T-helper 1 cell treated with Interleukin-12 subunit alpha and Interleukin-12 subunit beta and Interleukin-4 antibody, amounts not matched to agents 30 μg/mL and 1 μg/mL, for 36 hours (primary cell): Measurements from ENCODE around the gene ODAD4.

ENCODE experiments used
- H3K27ac Mint-ChIP-seq: one replicate; pipeline ENCODE4 v1.8.0; 2021; ENCODE audit warnings: mild to moderate bottlenecking, mixed read lengths
- H3K27me3 Mint-ChIP-seq: one replicate; pipeline ENCODE4 v1.8.0; 2021; ENCODE audit warnings: low read depth, mixed read lengths
- H3K36me3 Mint-ChIP-seq: one replicate; pipeline ENCODE4 v1.8.0; 2021; ENCODE audit warnings: low read depth, mixed read lengths
- H3K4me1 Mint-ChIP-seq: one replicate; pipeline ENCODE4 v1.8.0; 2021; ENCODE audit warnings: low read depth, mixed read lengths
- H3K4me3 Mint-ChIP-seq: one replicate; pipeline ENCODE4 v1.8.0; 2021; ENCODE audit warnings: mild to moderate bottlenecking, moderate library complexity, mixed read lengths
- H3K9me3 Mint-ChIP-seq: one replicate; pipeline ENCODE4 v1.8.0; 2021; ENCODE audit warnings: mixed read lengths

ODAD4 gene

DNA sequence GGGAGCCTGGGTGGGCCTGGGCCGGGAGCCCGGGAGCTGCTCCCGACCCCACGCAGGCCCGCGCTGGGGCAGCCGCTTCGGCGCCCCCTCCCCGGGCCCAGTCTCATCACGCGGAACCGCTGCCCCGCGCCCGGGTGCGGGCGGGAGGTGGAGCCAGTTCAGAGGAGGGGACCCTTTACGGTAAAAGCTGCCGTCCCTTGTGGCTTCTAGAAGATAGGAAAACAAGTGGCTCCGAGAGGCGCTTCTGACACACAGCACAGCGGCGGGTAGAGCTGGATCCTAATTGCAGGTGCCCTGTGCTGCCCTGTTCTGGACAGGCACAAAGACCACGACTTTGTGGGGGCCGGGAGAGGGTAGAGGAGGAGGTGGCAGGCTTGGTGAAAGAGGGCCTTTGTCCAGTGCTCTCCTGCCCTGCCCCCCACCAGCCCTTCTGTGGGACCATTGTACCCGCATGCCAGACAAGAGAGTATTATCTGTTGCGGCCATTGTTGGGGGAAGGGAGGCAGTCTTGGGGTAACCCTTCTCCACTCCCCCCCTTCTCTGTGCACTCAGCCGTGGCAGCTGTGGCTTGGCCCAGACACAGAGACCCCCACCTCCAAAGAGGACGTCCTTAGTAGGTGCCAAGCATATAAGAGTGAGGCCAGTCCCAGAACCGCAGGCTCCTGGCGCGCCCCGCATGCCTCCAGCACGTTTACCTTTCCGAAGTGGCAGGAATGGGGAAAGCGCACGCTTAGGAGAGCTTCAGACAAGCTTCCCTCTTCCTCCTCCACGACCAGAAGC lies 36.9 kb downstream of the ODAD4 start:
- no peaks in the 10 kb centered on the region for H3K9me3 Mint-ChIP-seq
- no peaks in the 10 kb centered on the region for H3K27me3 Mint-ChIP-seq
- H3K4me1 Mint-ChIP-seq: peaks cover 26% of the 10 kb centered on the region
- peak overlapping the region; percentile 77 for H3K27ac Mint-ChIP-seq
- H3K4me3 Mint-ChIP-seq: peak overlapping the region; percentile 85
- peaks cover 16% of the 10 kb centered on the region for H3K36me3 Mint-ChIP-seq

DNA sequence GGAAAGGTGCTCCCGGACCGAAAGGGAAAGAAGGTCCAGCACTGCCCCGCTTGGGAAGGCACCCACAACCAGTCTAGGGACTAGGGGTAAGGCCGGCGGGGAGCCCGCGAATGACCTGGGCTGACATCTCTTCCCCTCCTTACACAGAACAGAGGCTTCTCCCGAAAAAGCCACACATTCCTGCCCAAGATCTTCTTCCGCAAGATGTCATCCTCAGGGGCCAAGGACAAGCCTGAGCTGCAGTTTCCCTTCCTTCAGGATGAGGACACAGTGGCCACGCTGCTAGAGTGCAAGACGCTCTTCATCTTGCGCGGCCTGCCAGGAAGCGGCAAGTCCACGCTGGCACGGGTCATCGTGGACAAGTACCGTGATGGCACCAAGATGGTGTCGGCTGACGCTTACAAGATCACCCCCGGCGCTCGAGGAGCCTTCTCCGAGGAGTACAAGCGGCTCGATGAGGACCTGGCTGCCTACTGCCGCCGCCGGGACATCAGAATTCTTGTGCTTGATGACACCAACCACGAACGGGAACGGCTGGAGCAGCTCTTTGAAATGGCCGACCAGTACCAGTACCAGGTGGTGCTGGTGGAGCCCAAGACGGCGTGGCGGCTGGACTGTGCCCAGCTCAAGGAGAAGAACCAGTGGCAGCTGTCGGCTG lies 37.6 kb downstream of the ODAD4 start:
- peaks cover 26% of the 10 kb centered on the region for H3K4me1 Mint-ChIP-seq
- H3K4me3 Mint-ChIP-seq: peak overlapping the region; percentile 85
- H3K27me3 Mint-ChIP-seq: no peaks in the 10 kb centered on the region
- H3K36me3 Mint-ChIP-seq: peaks cover 20% of the 10 kb centered on the region
- no peaks in the 10 kb centered on the region for H3K9me3 Mint-ChIP-seq
- H3K27ac Mint-ChIP-seq: peak overlapping the region; percentile 76

GRCh38 chr17:41968676-41969075 lies 38.3 kb downstream of the ODAD4 start:
- Mint-ChIP-seq H3K4me3 (peak overlapping the region; percentile 48), H3K9me3 (no peaks in the 10 kb centered on the region), H3K27me3 (no peaks in the 10 kb centered on the region), H3K4me1 (peaks cover 26% of the 10 kb centered on the region), H3K36me3 (peaks cover 26% of the 10 kb centered on the region), H3K27ac (no peak overlapping the region)

- no peaks in the 10 kb centered on the region for H3K9me3 Mint-ChIP-seq
- no peak overlapping the region for H3K27ac Mint-ChIP-seq
- H3K36me3 Mint-ChIP-seq: peaks cover 31% of the 10 kb centered on the region
- H3K27me3 Mint-ChIP-seq: no peaks in the 10 kb centered on the region
- H3K4me1 Mint-ChIP-seq: peaks cover 16% of the 10 kb centered on the region
- H3K4me3 Mint-ChIP-seq: no peak overlapping the region
Measured at GRCh38 chr17:41970901-41971331, 40.5 kb downstream of the ODAD4 start.

DNA sequence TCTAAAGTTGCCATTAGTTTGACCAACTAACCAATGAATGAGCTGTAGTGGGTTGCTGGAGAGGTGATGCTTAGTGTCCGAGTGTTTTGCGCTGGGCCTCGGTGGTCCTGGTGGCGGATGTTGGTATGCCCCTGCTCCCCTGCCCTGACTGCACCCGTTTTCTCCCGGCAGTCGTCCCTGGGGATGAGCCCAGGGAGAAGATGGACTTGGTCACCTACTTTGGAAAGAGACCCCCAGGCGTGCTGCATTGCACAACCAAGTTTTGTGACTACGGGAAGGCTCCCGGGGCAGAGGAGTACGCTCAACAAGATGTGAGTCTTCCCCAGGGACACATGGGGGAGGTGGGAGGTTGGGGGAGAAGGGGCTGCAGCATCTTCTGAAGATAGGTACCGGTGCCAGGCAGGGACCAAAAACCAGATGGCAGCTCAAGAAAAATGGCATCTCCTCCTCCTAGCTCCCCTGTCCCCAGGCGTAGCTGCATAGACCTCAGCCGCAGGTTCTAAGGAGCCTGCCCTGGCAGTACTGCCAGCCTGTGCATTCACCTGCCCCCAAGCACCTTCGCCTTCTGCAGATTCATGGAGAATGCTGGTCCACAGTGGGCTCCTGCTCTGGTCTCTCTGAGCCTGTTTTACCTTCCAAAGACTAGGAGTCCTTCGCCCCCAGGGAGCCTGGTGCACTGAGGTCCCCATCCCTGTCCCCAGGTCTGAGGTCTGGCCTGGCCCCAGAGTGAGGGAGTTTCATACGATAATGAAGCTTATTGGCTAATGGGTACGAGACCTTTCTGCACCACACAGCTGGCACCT lies 41.5 kb downstream of the ODAD4 start:
- Mint-ChIP-seq H3K27ac (no peak overlapping the region), H3K4me1 (peaks cover 16% of the 10 kb centered on the region), H3K27me3 (no peaks in the 10 kb centered on the region), H3K4me3 (no peak overlapping the region), H3K36me3 (peaks cover 37% of the 10 kb centered on the region), H3K9me3 (no peaks in the 10 kb centered on the region)

GRCh38 chr17:41972571-41973407 lies 42.4 kb downstream of the ODAD4 start:
- H3K27ac Mint-ChIP-seq: no peak overlapping the region
- no peak overlapping the region for H3K4me3 Mint-ChIP-seq
- H3K4me1 Mint-ChIP-seq: peaks cover 12% of the 10 kb centered on the region
- peaks cover 40% of the 10 kb centered on the region for H3K36me3 Mint-ChIP-seq
- no peaks in the 10 kb centered on the region for H3K27me3 Mint-ChIP-seq
- H3K9me3 Mint-ChIP-seq: no peaks in the 10 kb centered on the region

- no peaks in the 10 kb centered on the region for H3K9me3 Mint-ChIP-seq
- peaks cover 6% of the 10 kb centered on the region for H3K4me1 Mint-ChIP-seq
- no peaks in the 10 kb centered on the region for H3K27me3 Mint-ChIP-seq
- no peak overlapping the region for H3K4me3 Mint-ChIP-seq
- H3K27ac Mint-ChIP-seq: no peak overlapping the region
- H3K36me3 Mint-ChIP-seq: peaks cover 42% of the 10 kb centered on the region
Measured at GRCh38 chr17:41973408-41973811, 43.0 kb downstream of the ODAD4 start.

- no peaks in the 10 kb centered on the region for H3K27me3 Mint-ChIP-seq
- no peaks in the 10 kb centered on the region for H3K9me3 Mint-ChIP-seq
- H3K36me3 Mint-ChIP-seq: peaks cover 41% of the 10 kb centered on the region
- peaks cover 3% of the 10 kb centered on the region for H3K4me1 Mint-ChIP-seq
- no peak overlapping the region for H3K4me3 Mint-ChIP-seq
- H3K27ac Mint-ChIP-seq: no peak overlapping the region
Measured at GRCh38 chr17:41974031-41974430, 43.6 kb downstream of the ODAD4 start.

DNA sequence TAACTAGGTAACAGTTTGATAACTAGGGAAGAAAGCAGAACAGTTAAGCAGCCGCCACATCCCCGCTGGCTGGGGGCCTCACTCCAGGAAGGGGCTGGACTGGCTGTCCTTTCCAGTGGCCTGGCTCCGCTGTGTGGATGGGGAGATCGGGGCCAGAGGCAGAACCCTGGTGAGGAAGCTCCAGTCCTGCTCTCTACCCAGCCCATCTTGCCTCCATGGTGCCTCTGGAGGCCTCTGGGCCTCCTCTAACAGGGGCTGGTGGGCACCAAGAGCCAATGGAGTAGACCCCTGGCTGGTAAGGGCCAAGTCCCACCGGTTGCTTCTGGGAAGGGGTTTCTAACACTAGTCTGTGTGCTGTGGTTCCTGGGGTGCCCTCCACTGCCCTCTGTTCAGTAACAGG lies 44.2 kb downstream of the ODAD4 start:
- H3K9me3 Mint-ChIP-seq: no peaks in the 10 kb centered on the region
- no peak overlapping the region for H3K27ac Mint-ChIP-seq
- H3K4me1 Mint-ChIP-seq: peaks cover 3% of the 10 kb centered on the region
- no peak overlapping the region for H3K4me3 Mint-ChIP-seq
- peaks cover 41% of the 10 kb centered on the region for H3K36me3 Mint-ChIP-seq
- no peaks in the 10 kb centered on the region for H3K27me3 Mint-ChIP-seq

DNA sequence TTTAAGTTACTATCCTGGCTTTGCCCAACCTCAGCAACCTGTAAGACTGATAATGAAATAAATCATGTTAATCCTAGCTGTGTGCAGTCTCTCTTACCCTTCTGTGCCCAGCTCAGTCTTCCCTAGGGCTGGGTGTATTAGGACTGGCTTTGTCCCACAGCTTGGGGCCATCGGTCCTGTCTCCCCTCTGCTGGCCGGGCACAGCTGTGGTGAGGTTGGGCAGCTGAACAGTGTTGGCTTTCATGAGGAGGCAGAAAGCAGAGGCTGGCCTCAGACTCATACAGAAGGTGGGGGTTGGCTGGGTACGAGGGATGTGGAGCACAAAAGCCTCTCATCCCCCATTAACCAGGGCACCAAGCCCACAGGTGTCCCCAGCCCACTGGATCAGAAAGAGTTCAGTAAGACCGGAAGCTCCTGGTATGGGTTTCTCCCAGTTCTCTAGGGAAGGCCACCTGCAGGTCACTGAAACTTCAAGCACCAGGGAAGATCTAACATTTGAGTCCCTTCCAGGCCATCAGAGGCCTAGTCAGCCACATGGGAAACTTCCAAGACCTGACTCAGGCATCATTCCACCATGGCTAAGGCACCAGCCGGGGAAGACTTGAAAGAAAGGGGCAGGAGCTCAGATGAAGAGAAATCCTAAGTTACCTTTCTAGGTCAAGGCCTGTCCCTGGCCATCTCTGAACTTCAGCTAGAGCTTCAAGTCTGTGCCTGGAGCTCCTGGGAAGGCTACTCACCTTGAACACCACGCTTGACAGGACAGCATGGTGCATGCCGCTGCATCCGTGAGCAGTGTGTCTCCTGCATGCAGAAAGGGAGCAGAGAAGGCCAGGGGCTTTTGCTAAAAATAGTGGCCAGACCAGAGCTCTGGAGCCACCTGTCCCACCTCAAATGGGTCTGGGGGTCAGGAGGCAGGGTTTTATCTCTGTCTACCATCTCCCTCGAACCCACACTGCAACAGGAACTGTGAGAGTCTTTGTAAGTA lies 45.0 kb downstream of the ODAD4 start:
- Mint-ChIP-seq H3K36me3 (peaks cover 41% of the 10 kb centered on the region), H3K27me3 (no peaks in the 10 kb centered on the region), H3K4me3 (no peak overlapping the region), H3K4me1 (peaks cover 3% of the 10 kb centered on the region), H3K27ac (peak overlapping the region; percentile 41), H3K9me3 (no peaks in the 10 kb centered on the region)

GRCh38 chr17:41976142-41976768 lies 45.8 kb downstream of the ODAD4 start:
- Mint-ChIP-seq H3K36me3 (peaks cover 41% of the 10 kb centered on the region), H3K4me3 (no peak overlapping the region), H3K4me1 (no peaks in the 10 kb centered on the region), H3K27ac (no peak overlapping the region), H3K27me3 (no peaks in the 10 kb centered on the region), H3K9me3 (no peaks in the 10 kb centered on the region)

- Mint-ChIP-seq H3K4me1 (no peaks in the 10 kb centered on the region), H3K9me3 (no peaks in the 10 kb centered on the region), H3K27ac (no peak overlapping the region), H3K4me3 (no peak overlapping the region), H3K36me3 (peaks cover 43% of the 10 kb centered on the region), H3K27me3 (no peaks in the 10 kb centered on the region)
Measured at GRCh38 chr17:41977991-41978390, 47.6 kb downstream of the ODAD4 start.
